ENCODE measurements around the gene MICB.
"Not testable (repeated sequence)": the region's sequence is repeated elsewhere in the genome, so short reads cannot be mapped to it uniquely, and the experiment has no call there.

MICB gene

GRCh38 chr6:31453259-31453658, 44.7 kb upstream of the MICB start:
- H3K9me2 ChIP-seq (replicated peaks; ENCODE audit: insufficient read depth, low read length) = no peaks in the 10 kb centered on the region
- no peaks in the 10 kb centered on the region for H4K20me1 ChIP-seq (ENCODE audit: insufficient read depth, low read length)
- H3K4me1 ChIP-seq (ENCODE audit: low read length) = no peaks in the 10 kb centered on the region
- no peak overlapping the region for H3K4me3 ChIP-seq (ENCODE audit: low read length)
- no peaks in the 10 kb centered on the region; the same call in 1 of the 2 replicates for H3K27me3 ChIP-seq (replicated peaks; ENCODE audit: insufficient read depth, low read length)
- no peak overlapping the region for H2AFZ ChIP-seq (ENCODE audit: low read length)
- no peak overlapping the region for H3K4me2 ChIP-seq (ENCODE audit: low read depth, low read length)
- no peaks in the 10 kb centered on the region for H3K36me3 ChIP-seq (replicated peaks; ENCODE audit: insufficient read depth, low read length)
- no peak for DNase-seq
- no peaks in the 10 kb centered on the region for H3K9me3 ChIP-seq (replicated peaks; ENCODE audit: insufficient read depth, low read length)
- no peaks in the 10 kb centered on the region for H3F3A ChIP-seq (ENCODE audit: insufficient read depth, low read length)
- no peak overlapping the region for H3K27ac ChIP-seq (ENCODE audit: low read length)
- H3K79me2 ChIP-seq (ENCODE audit: low read length) = no peaks in the 10 kb centered on the region
- TF ChIP-seq EZH2 (optimal IDR thresholded peaks at IDR 0.05; ENCODE audit: low read depth, low read length) (no peak), EZH2phosphoT487 (IDR thresholded peaks at IDR 0.05; ENCODE audit: low read length) (no peak), CTCF (IDR thresholded peaks at IDR 0.05; ENCODE audit: low read length) (no peak)
- no peak overlapping the region for H3K9ac ChIP-seq (ENCODE audit: low read length)

GRCh38 chr6:31459864-31460263, 38.1 kb upstream of the MICB start:
- H2AFZ ChIP-seq (ENCODE audit: low read length); H3K4me2 ChIP-seq (ENCODE audit: low read depth, low read length); H3K36me3 ChIP-seq (replicated peaks; ENCODE audit: insufficient read depth, low read length); H3K9ac ChIP-seq (ENCODE audit: low read length); H3K9me2 ChIP-seq (replicated peaks; ENCODE audit: insufficient read depth, low read length); H3K9me3 ChIP-seq (replicated peaks; ENCODE audit: insufficient read depth, low read length); H3K27me3 ChIP-seq (replicated peaks; ENCODE audit: insufficient read depth, low read length); DNase-seq; H3F3A ChIP-seq (ENCODE audit: insufficient read depth, low read length); H3K4me3 ChIP-seq (ENCODE audit: low read length); H3K4me1 ChIP-seq (ENCODE audit: low read length); H3K27ac ChIP-seq (ENCODE audit: low read length); H4K20me1 ChIP-seq (ENCODE audit: insufficient read depth, low read length): not testable (repeated sequence)
- peaks cover 17% of the 10 kb centered on the region for H3K79me2 ChIP-seq (ENCODE audit: low read length)

- Histone ChIP-seq H3K4me2 (ENCODE audit: low read depth, low read length) (no peak overlapping the region), H3K9me3 (replicated peaks; ENCODE audit: insufficient read depth, low read length) (no peaks in the 10 kb centered on the region), H3K79me2 (ENCODE audit: low read length) (peaks cover 17% of the 10 kb centered on the region), H3K9me2 (replicated peaks; ENCODE audit: insufficient read depth, low read length) (no peaks in the 10 kb centered on the region), H3K4me3 (ENCODE audit: low read length) (no peak overlapping the region), H2AFZ (ENCODE audit: low read length) (no peak overlapping the region), H3K27ac (ENCODE audit: low read length) (no peak overlapping the region), H4K20me1 (ENCODE audit: insufficient read depth, low read length) (no peaks in the 10 kb centered on the region), H3K9ac (ENCODE audit: low read length) (no peak overlapping the region), H3K4me1 (ENCODE audit: low read length) (peaks cover 16% of the 10 kb centered on the region), H3K27me3 (replicated peaks; ENCODE audit: insufficient read depth, low read length) (no peaks in the 10 kb centered on the region), H3F3A (ENCODE audit: insufficient read depth, low read length) (peaks cover 4% of the 10 kb centered on the region; the same call in 1 of the 2 replicates), H3K36me3 (replicated peaks; ENCODE audit: insufficient read depth, low read length) (no peaks in the 10 kb centered on the region)
- DNase-seq = no peak
- TF ChIP-seq CTCF (IDR thresholded peaks at IDR 0.05; ENCODE audit: low read length) (no peak), EZH2 (optimal IDR thresholded peaks at IDR 0.05; ENCODE audit: low read depth, low read length) (no peak), EZH2phosphoT487 (IDR thresholded peaks at IDR 0.05; ENCODE audit: low read length) (no peak)
These were observed 37.5 kb upstream of the MICB start for GRCh38 chr6:31460361-31461025.

All from MM.1S (cell line).